GM19463 (cell line): ENCODE data around the gene ZBTB12.
"Not testable (repeated sequence)": the region's sequence is repeated elsewhere in the genome, so short reads cannot be mapped to it uniquely, and the experiment has no call there.

Experiments
- ATAC-seq: cut with Tn5 transposase; IDR thresholded peaks from one replicate; pipeline ENCODE4 v1.9.1; 2021; ENCODE audit warnings: mild to moderate bottlenecking, moderate library complexity; ENCODE audit not compliant: unreplicated experiment

Gene ZBTB12

GRCh38 chr6:31922942-31923341, 21.1 kb upstream of the ZBTB12 start:
- no peak for ATAC-seq

- no peak for ATAC-seq
Measured at GRCh38 chr6:31920811-31921210, 18.9 kb upstream of the ZBTB12 start.

GRCh38 chr6:31919624-31920303, 17.9 kb upstream of the ZBTB12 start:
- no peak for ATAC-seq

- ATAC-seq: no peak
Measured at GRCh38 chr6:31918069-31918720, 16.3 kb upstream of the ZBTB12 start.

DNA sequence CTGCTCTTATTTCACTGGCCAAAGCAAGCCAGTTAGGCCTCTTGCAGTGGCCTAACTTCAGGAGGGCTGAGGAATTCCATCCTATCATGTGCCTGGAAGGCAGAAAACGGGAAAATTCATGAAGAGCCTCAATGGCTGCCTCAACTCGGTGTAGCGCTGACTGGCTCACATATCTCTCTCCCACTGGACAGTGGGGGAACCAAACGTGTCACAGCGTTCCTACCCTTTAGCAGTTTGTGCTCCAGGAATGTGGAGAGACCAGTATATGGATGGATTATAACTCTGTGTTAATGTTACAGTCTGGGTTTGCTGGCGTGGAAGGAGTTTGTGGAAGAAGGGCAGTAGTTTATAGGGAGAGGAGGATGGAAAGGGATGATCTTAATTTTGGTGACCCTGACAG, 13.9 kb upstream of the ZBTB12 start:
- ATAC-seq: no peak

DNA sequence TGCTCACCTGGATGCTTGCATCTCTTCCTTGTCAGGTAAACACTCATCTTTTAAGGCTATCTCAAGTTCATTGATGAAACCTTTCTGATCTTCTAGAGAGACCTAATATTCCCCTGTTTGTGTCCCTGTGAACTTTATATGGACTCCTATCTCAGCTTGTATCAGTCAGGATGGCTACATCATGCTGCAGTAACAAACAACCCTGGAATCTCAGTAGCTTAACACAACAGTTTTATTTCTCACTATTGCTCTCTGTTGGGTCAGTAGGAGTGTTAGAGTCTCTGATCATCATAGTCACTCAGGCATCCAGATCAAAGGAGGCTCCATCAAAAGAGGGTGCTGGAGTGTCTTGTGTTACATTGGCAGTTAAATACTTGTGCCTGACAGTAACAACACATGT, 13.5 kb upstream of the ZBTB12 start:
- ATAC-seq: no peak

DNA sequence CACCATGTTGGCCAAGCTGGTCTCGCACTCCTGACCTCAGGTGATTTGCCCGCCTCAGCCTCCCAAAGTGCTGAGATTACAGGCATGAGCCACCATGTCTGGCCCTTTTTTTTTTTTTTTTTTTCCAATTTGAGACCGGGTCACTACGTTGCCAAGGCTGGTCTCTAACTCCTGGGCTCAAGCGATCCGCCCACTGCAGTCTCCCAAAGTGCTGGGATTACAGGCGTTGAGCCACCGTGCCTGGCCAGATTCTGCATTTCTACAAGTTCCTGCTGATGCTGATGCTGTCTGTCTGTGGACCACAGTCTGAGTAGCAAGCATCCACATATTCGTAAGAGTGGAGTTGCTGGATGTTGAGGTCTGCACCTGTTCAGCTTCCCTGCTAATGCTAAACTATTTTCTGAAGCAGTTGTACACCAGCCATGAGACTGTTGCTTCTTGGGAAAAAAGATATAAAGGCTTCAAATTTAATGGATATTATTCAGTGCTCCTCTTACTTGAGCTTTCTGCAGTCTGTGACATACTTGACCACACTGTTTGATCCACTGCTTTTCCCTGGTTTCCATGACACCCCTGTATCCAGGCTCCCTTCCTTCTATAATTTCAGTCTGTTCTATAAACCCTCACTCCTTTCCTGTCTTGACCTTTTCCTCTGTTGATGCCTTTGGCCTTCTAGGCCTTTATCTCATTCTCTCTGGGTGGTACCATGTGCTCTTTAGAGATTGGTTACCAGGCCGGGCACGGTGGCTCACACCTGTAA, 10.1 kb upstream of the ZBTB12 start:
- no peak for ATAC-seq

- ATAC-seq: not testable (repeated sequence)
Measured at GRCh38 chr6:31909298-31909697, 7.4 kb upstream of the ZBTB12 start.

DNA sequence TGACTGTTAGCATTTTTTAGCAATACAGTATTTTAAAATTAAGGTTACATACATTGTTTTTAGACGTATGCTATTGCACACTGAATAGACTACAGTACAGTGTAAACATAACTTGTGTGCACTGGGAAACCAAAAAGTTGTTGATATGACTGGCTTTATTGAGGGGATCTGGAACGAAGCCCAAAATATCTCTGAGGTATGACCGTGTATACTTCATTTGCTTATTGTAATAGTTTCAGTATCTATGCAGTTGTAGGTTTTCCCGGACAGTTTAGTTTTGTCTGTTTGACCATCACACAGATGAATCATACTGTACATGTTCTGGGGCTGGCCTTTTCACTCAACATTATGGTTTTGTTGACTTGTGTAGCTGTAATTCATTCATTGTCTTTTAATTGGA, 6.9 kb upstream of the ZBTB12 start:
- no peak for ATAC-seq

- ATAC-seq: not testable (repeated sequence)
Measured at GRCh38 chr6:31908255-31908654, 6.4 kb upstream of the ZBTB12 start.

GRCh38 chr6:31907158-31907813, 5.4 kb upstream of the ZBTB12 start:
- ATAC-seq: no peak

GRCh38 chr6:31906727-31907126, 4.8 kb upstream of the ZBTB12 start:
- ATAC-seq: not testable (repeated sequence)

- ATAC-seq: no peak
Measured at GRCh38 chr6:31906122-31906521, 4.2 kb upstream of the ZBTB12 start.

DNA sequence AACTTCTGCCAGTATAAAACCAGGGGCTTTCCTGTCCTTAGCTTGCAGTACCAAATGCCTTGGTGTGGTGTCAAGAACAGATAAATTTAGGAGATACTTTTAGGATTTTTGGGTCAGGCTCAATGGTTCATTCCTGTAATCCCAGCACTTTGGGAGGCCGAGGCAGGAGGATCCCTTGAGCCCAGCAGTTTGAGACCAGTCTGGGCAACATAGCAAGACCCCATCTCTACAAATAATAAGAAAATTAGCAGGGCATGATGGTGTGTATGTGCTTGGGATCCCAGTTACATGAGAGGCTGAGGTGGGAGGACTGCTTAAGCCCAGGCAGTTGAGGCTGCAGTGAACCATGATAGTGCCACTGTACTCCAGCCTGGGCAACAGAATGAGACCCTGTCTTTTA, 3.2 kb upstream of the ZBTB12 start:
- ATAC-seq: no peak

- no peak for ATAC-seq
Measured at GRCh38 chr6:31903957-31904356, 2.1 kb upstream of the ZBTB12 start.

GRCh38 chr6:31901415-31901952, 402 bp downstream of the ZBTB12 start:
- no peak for ATAC-seq

DNA sequence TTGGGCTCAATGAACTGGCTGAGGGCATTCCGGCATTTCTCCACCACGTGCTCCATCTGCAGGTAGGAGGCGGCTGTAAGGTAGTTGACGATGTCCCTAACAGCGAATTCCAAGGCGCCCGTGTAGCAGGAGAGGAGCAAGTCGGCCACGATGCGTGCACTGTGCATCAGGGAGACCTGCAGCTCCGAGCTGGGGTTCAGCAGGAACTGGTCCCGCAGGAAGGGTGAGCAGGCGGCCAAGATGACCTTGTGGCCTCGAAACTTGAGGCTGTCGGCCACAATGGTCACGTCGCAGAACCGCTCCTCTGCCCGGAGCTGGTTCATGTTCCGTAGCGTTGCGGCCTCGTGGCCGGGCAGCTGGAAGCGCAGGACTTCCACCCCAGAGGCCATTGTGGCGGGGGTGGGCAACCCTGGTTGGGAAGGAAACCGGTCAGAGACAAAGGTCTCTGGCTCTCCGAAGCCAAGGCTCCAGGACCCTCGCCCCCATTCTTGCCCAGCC, 920 bp downstream of the ZBTB12 start:
- ATAC-seq: no peak

DNA sequence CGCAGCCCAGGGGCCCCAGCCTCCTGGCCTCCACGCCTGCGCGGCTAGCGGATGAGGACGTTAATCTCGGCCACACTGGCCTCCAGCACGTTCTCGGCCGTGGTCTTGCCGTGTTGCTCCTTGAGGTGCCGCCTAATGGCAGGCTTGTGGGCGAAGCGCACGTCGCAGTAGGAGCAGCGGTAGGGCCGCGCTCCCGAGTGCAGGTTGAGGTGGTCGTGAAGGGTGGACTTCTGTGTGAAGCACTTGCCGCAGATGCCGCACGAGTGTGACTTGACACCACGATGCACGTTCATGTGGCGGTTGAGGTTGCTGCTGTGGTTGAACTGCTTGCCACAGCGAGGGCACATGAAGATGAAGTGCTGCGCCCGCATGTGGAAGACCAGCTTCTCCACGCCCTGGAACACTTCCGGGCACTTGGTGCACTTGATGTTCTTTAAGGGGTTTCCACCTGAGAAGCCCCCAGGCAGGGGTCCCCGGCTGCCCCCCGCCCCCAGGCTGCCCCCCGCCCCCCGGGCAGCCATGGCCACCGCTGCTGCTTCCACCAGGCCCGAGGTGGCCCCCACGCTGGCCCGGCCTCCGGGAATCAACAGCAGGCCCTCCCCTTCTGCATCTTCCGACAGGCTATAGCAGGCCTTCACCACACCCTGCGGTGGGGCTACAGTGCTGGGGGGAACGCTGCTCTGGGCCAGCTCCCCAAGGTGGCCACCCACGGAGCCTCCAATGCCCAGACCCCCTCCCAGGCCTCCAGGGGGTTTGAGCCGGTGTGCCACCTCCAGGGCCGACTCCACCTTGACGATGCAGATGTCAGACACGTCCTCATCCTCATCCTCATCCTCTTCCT, 1.8 kb downstream of the ZBTB12 start:
- ATAC-seq: no peak

- no peak for ATAC-seq
Measured at GRCh38 chr6:31899215-31899614, 2.7 kb downstream of the ZBTB12 start.

- ATAC-seq: no peak
Measured at GRCh38 chr6:31898383-31899011, 3.4 kb downstream of the ZBTB12 start.
